ENCODE results near the gene FARSB. TPM values are rescaled to one million over a fixed set of nuclear protein-coding genes. Genes with fewer than 3 reads are reported as not detected.

FARSB gene
- total and polyA plus RNA-seq, 4 donors, result 9.5 to 17.0 (median 15.5) TPM

GRCh38 chr2:222572264-222572721 lies 83.6 kb downstream of the FARSB start:
- no peak for ATAC-seq (ENCODE audit: insufficient read depth, low FRiP score)
- peaks cover 0 to 29% (median 9%) of the 10 kb centered on the region in 5 donors for H3K4me1 ChIP-seq (ENCODE audit: control insufficient read depth in 5 of 5, insufficient read depth in 5 of 5, low read length in 5 of 5)
- no peak overlapping the region for H3K27ac ChIP-seq (ENCODE audit: low read depth in 1 of 2, low read length in 1 of 2)
- no peak overlapping the region for H3K4me3 ChIP-seq
- peaks cover 4 to 12% (median 8%) of the 10 kb centered on the region in 4 donors for H3K36me3 ChIP-seq (ENCODE audit: control insufficient read depth in 4 of 4, insufficient read depth in 4 of 4, low read length in 4 of 4)
- H3K9me3 ChIP-seq (ENCODE audit: control insufficient read depth in 4 of 4, insufficient read depth in 3 of 4, low read length in 3 of 4), result no peaks in the 10 kb centered on the region
- no peaks in the 10 kb centered on the region for H3K27me3 ChIP-seq (ENCODE audit: control insufficient read depth in 3 of 3, insufficient read depth in 3 of 3, low read length in 2 of 3)
- H3K9ac ChIP-seq (ENCODE audit: insufficient read depth in 1 of 2, low read length in 2 of 2), result no peak overlapping the region
- DNase-seq, result peak in 1 of 3 donors; percentile 31
- TF ChIP-seq CTCF (IDR thresholded peaks at IDR 0.05; ENCODE audit: control extremely low read depth, extremely low read depth), result no peak
- WGBS, 2 donors, result 85 to 90% methylated on average over 6 of the region's 6 CpGs

- DNase-seq, result no peak
- 72 to 86% methylated on average over 1 of the region's 1 CpG for WGBS, 2 donors
- peaks cover 6 to 11% (median 8%) of the 10 kb centered on the region in 4 donors for H3K36me3 ChIP-seq (ENCODE audit: control insufficient read depth in 4 of 4, insufficient read depth in 4 of 4, low read length in 4 of 4)
Measured at GRCh38 chr2:222569826-222570225, 86.1 kb downstream of the FARSB start.

GRCh38 chr2:222568865-222569264 lies 87.0 kb downstream of the FARSB start:
- WGBS, 2 donors, result 64 to 76% methylated on average over 4 of the region's 4 CpGs
- Histone ChIP-seq H3K9me3 (ENCODE audit: control insufficient read depth in 4 of 4, insufficient read depth in 3 of 4, low read length in 3 of 4) (peaks cover 0 to 2% (median 0%) of the 10 kb centered on the region in 4 donors), H3K27ac (ENCODE audit: low read depth in 1 of 2, low read length in 1 of 2) (no peak overlapping the region), H3K4me1 (ENCODE audit: control insufficient read depth in 5 of 5, insufficient read depth in 5 of 5, low read length in 5 of 5) (peaks cover 0 to 20% (median 8%) of the 10 kb centered on the region in 5 donors), H3K9ac (ENCODE audit: insufficient read depth in 1 of 2, low read length in 2 of 2) (no peak overlapping the region), H3K4me3 (no peak overlapping the region), H3K36me3 (ENCODE audit: control insufficient read depth in 4 of 4, insufficient read depth in 4 of 4, low read length in 4 of 4) (peaks cover 6 to 11% (median 8%) of the 10 kb centered on the region in 4 donors), H3K27me3 (ENCODE audit: control insufficient read depth in 3 of 3, insufficient read depth in 3 of 3, low read length in 2 of 3) (no peaks in the 10 kb centered on the region)
- no peak for ATAC-seq (ENCODE audit: insufficient read depth, low FRiP score)
- no peak for TF ChIP-seq CTCF (IDR thresholded peaks at IDR 0.05; ENCODE audit: control extremely low read depth, extremely low read depth)
- peak in 1 of 3 donors; percentile 44 for DNase-seq

More at GRCh38 chr2:222569826-222570225, 86.1 kb downstream of the FARSB start:
- H3K4me1 ChIP-seq (ENCODE audit: control insufficient read depth in 5 of 5, insufficient read depth in 5 of 5, low read length in 5 of 5), result peaks cover 0 to 22% (median 9%) of the 10 kb centered on the region in 5 donors
- H3K9me3 ChIP-seq (ENCODE audit: control insufficient read depth in 4 of 4, insufficient read depth in 3 of 4, low read length in 3 of 4), result peaks cover 0 to 2% (median 0%) of the 10 kb centered on the region in 4 donors
- no peak overlapping the region for H3K9ac ChIP-seq (ENCODE audit: insufficient read depth in 1 of 2, low read length in 2 of 2)
- no peaks in the 10 kb centered on the region for H3K27me3 ChIP-seq (ENCODE audit: control insufficient read depth in 3 of 3, insufficient read depth in 3 of 3, low read length in 2 of 3)
- TF ChIP-seq CTCF (IDR thresholded peaks at IDR 0.05; ENCODE audit: control extremely low read depth, extremely low read depth), result no peak
- H3K27ac ChIP-seq (ENCODE audit: low read depth in 1 of 2, low read length in 1 of 2), result no peak overlapping the region
- H3K4me3 ChIP-seq, result no peak overlapping the region
- ATAC-seq (ENCODE audit: insufficient read depth, low FRiP score), result peak; percentile 6

- 95% methylated on average over 6 of the region's 6 CpGs for WGBS, 2 donors
Measured at GRCh38 chr2:222566229-222566628, 89.7 kb downstream of the FARSB start.

More at GRCh38 chr2:222566229-222566628, 89.7 kb downstream of the FARSB start:
- Histone ChIP-seq H3K27me3 (ENCODE audit: control insufficient read depth in 3 of 3, insufficient read depth in 3 of 3, low read length in 2 of 3) (no peaks in the 10 kb centered on the region), H3K4me1 (ENCODE audit: control insufficient read depth in 5 of 5, insufficient read depth in 5 of 5, low read length in 5 of 5) (no peaks in the 10 kb centered on the region), H3K9ac (ENCODE audit: insufficient read depth in 1 of 2, low read length in 2 of 2) (no peak overlapping the region), H3K27ac (ENCODE audit: low read depth in 1 of 2, low read length in 1 of 2) (no peak overlapping the region), H3K9me3 (ENCODE audit: control insufficient read depth in 4 of 4, insufficient read depth in 3 of 4, low read length in 3 of 4) (peaks cover 0 to 2% (median 0%) of the 10 kb centered on the region in 4 donors), H3K4me3 (no peak overlapping the region), H3K36me3 (ENCODE audit: control insufficient read depth in 4 of 4, insufficient read depth in 4 of 4, low read length in 4 of 4) (peaks cover 0 to 6% (median 5%) of the 10 kb centered on the region in 4 donors)
- no peak for TF ChIP-seq CTCF (IDR thresholded peaks at IDR 0.05; ENCODE audit: control extremely low read depth, extremely low read depth)
- ATAC-seq (ENCODE audit: insufficient read depth, low FRiP score) (peak; percentile 5), DNase-seq (no peak)
